ENCODE data around the gene IRX5.
A peak's percentile ranks its signal among the peaks of the same experiment; 100 is the strongest.

IRX5 gene

DNA sequence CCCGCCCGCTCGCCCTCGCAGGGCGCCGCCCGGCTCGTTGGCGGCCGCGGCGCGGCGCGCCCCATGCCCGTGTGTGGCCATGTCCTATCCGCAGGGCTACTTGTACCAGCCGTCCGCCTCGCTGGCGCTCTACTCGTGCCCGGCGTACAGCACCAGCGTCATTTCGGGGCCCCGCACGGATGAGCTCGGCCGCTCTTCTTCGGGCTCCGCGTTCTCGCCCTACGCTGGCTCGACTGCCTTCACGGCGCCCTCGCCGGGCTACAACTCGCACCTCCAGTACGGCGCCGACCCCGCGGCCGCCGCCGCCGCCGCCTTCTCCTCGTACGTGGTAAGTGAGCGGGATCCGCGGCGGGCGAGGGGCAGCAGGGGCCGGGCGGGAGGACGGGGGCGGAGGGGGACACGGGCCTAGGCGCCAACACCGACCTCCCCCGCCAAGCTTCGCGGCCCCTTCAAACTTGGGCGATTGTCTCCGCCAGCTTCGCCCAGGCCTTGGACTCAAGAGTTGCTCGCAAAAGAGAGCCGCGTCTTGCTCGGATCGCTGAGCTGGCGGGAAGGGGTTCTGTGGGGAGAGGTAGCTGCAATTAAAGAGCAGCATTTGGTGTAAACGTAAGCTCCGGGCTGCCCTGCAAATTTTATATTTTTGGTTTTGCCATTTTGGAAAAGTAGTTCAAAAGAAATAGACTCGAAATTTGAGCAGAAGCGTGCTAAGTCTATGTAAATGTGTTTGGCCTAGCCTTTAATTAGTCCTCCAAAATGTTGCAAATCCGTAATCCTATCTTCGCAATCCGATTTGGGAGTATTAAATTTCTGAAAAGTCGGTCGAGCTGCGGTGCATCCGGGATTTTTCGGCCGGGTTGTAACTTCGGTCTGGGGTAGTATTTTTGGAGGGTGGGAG is 702 bp downstream of the IRX5 start:
- no peak for DNase-seq (ENCODE audit: low spot score)

DNA sequence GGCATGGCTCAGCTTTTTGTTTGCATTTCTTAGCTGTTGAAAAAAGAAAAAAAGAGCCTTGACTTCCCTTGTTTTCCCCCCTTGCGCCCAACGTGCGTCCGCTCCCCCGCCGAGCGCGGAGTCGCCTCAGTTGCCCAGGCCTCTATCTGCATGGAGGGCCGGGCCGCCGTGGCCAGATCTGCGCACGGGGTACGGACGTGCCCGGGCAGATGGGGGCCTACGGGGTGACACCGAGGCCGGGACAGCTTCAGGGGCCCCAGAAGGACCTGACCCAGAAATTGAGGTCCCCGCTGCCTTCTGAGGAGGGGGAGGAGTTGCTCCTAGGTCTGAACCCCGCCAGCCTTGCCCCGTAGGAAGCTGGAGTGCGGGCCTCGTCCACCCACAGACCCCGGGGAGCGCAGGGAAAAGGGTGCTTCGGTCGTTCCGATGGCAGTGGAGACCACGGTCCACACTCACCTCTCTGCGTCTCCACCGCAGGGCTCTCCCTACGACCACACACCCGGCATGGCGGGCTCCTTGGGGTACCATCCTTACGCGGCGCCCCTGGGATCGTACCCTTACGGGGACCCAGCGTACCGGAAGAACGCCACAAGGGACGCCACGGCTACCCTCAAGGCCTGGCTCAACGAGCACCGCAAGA is 1.5 kb downstream of the IRX5 start:
- DNase-seq (ENCODE audit: low spot score), result peak; percentile 48

DNA sequence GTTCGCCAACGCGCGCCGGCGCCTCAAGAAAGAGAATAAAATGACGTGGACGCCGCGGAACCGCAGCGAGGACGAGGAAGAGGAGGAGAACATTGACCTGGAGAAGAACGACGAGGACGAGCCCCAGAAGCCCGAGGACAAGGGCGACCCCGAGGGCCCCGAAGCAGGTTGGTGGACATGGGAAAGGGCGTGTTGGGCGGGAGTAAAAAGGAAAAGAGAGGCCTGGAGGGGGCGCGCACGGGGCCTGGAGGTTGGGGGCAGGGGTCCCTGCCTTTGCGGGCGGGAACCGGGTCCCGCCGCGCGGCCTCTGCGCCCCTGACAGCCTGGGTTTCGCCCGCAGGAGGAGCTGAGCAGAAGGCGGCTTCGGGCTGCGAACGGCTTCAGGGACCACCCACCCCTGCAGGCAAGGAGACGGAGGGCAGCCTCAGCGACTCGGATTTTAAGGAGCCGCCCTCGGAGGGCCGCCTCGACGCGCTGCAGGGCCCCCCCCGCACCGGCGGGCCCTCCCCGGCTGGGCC is 2.1 kb downstream of the IRX5 start:
- DNase-seq (ENCODE audit: low spot score), result peak; percentile 47

DNA sequence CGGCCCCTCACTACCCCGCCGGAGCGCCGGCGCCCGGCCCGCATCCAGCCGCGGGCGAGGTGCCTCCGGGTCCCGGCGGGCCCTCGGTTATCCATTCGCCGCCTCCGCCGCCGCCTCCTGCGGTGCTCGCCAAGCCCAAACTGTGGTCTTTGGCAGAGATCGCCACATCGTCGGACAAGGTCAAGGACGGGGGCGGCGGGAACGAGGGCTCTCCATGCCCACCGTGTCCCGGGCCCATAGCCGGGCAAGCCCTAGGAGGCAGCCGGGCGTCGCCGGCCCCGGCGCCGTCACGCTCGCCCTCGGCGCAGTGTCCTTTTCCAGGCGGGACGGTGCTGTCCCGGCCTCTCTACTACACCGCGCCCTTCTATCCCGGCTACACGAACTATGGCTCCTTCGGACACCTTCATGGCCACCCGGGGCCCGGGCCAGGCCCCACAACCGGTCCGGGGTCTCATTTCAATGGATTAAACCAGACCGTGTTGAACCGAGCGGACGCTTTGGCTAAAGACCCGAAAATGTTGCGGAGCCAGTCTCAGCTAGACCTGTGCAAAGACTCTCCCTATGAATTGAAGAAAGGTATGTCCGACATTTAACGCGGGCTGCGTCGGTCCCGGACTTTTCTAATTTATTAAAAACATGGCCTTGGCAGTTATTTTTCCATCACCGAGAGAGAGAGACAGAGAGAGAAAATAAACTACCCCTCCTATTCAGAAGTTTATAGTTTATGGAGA is 2.8 kb downstream of the IRX5 start:
- DNase-seq (ENCODE audit: low spot score), result peak; percentile 27

DNA sequence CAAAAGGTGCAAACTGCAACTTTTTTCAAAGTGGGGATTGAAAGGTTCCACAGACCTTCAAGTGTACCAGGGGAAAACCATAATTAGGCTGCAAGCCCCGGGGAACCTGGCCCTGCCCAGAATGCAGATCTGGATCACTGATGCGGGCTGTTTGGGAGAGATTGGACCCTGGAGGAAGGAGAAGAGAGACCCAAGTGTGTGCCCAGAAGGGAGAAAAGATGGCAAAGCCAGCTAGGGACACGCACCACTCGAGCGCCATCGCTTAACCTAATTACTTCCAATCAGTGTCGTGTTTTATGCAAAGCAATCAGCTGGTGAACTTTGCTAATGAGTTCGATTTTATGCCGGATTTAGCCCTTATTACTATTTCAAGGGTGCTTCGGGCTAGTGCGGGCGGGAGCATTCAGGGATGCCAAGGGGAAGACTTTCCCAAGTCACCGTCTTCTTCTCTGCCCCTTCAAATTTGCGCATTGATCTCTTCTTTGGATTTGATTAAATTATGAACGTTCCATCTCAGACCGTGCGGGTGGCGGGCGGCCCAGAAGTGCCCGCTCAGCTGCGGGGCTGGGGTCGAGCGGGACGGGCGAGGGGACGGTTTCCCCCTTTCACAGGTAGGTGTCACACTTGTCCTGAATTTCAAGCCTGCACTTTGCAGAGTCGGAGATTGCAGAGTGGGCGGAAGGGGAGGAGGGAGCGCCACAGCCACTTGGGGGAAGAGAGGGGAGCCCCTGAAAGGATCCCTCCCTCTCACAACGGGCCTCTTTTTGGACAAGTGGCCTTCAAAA is 4.0 kb downstream of the IRX5 start:
- DNase-seq (ENCODE audit: low spot score), result peak; percentile 50

DNA sequence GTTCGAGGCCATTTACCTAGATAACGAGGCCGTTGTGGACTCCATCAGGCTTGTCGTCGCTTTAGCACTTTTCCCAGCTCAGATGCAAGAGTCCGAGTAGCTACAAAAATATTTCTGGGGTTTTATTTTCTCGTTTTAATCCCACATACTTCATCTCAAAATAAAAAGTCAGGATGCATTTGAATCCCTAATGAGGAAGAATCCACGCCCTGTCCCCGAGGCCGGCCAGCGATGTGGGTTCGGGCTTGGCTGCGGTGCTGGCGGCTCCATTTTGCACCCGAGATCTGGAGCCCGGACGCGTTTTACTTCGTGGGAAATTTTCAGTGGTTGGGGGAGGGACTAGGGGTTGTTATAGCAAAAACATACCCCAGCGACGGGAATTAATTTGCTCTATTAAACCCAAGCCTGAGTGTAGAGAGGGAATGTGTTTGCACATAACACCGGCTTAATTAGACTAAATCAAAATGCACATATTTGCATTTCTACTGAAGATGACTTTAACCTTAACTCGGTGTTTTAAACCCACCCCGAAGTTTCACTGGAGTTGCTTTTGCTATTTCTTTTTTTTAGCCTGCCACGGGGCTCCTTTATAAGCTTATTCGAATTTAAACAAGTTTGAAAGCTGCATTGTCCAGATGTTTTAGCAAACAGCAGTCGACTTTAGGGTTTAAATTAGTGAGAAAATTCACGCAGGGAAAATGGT is 4.8 kb downstream of the IRX5 start:
- peak; percentile 38 for DNase-seq (ENCODE audit: low spot score)

DNA sequence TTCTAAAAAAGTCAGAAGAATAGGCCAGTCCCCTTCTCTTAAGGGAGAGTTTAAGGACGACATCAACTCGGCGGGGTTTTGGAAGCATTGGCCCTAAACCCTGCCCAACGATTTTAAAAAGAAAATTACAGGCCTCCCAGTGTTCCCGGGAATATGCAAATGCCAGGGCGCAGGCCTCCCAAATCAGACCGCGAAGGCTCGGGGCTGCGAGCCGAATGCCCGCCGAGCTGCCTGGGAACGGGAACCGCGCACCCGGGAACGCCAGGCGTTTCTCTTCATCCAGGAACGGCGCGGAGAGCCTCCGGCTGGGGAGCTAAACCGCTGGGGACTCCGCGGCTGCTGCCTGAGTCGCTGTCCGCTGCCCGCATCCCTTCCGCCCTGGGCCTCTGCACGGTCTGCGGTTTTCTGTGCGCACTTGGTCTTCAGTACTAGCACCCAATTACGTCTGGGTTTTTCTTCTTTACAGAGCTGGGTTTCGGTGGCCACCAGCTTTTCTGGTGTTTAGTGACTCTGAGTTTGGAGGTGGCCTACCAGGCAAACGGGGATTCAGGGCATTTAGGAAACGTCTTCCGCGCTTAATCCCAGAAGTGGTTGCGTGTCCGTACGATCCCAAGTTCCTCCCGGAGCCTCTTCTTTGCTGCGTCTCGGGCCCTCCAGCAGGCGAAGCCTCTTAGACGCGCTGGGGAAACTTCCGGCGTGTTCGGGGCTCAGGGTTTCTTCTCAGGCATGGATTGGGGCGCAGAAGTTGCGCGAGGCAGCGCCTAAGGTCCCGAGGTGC is 5.7 kb downstream of the IRX5 start:
- peak; percentile 47 for DNase-seq (ENCODE audit: low spot score)

DNA sequence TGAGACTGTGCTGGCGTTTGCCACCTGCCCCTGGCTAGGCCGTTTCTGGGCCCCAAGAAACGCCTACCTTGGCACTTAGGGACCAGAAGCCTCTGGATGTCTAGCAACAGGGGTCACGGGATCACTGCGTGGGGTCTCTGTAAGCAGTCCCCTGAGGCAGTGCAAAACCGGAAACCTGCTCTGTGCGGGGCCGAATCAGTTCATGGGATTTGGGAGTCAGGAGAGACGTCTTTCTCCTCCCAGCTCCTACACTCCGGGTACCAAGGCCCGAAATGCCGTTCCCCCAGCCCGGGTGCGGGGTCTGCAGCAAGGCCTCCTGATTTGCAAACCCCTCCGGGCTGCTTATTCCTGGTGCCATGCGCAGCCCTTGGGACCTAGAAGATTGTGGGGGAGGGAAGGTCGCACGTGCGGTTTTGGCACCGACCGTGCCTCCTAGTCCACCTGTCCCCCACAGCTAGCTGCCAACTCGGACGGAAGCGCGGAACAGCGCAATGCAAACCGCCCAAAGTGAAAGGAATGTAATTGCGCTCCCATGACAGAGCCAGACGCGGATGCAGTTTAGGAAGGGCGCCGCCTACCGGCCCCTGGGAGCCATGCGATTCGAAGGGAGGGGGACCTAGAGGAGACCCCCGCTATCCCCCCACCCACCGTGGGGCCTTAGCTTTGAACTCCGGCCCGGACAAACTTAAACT is 6.5 kb downstream of the IRX5 start:
- peak; percentile 86 for DNase-seq (ENCODE audit: low spot score)

DNA sequence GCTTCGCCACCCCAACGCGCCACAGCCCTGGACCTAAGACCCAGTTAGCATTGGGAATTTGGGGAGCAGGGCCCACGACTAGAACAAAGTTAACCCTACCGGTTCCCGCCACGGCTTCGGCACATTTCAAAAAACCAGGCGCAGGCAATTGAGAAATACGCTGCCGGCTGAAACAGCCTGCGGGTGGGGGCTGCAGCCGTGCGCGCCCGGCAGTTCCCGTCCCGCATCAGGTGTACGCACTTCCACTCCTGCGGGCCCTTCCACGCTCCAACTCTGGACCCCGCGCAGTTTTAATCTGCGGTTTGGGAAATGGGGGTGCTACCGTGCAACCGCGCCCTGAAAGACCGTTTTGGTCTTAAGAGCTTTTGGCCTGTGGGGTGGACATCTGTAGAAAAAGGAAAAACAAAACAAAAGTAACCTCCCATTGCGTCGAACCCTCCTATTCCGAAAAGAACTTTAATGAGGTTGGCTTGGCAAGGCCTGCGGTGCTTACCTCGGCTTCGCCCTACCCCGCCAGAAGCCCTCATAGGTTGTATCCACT is 7.1 kb downstream of the IRX5 start:
- DNase-seq (ENCODE audit: low spot score), result peak; percentile 29

DNA sequence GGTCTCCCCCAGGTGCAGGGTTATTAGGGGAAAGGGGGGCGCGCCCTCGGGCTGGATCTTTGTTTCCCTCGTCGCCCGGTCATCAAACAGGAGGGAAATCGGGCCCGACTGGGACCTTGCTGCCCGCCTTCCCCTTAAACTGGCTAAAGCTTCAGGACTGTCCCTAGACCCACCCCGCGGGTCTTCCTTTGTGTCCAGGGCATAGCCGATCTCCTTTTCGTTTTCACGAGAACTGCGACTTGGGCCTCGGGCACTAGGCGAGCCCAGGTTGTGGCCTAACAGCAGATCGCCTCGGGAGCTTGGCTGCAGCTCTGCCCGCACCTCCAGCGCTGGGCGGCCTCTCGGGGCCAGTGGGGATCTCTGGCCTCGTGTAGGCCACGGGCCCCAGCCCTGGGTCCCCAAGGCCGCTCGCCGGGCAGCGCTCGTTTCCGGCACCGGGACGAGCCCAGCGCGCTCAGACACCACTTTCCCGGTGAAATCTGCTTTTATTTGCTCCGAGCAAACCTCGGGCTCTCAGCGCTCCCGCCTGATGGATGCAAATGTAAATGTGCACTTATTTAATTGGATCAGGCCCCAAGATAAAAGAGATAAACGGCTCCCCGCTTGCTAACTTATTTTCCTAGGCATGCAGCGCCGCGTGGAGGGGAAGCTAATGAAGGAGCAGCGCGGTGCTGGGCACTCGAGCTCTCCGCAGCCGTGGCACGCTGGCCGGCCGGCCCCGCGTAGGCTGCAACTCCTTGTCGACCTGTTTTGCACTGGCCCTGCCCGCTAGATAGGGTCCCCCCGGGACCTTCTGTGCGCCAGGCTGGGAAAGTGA is 7.8 kb downstream of the IRX5 start:
- peak; percentile 59 for DNase-seq (ENCODE audit: low spot score)

DNA sequence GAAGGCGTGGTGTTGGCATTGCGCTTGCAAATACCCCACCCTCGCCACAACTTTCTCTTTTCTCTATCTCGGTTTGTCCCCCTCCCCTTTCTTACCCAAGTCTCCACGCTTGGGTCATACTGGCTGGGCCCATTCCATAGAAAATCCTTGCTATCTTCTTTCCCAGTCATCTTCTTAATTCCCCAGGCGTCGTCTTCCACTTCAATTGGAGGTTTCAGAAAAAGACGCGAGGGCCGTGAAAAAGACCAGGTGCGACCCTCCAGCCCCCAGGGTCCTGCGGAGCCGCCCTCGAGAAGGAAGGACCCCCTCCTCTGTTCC is 8.3 kb downstream of the IRX5 start:
- DNase-seq (ENCODE audit: low spot score), result no peak

DNA sequence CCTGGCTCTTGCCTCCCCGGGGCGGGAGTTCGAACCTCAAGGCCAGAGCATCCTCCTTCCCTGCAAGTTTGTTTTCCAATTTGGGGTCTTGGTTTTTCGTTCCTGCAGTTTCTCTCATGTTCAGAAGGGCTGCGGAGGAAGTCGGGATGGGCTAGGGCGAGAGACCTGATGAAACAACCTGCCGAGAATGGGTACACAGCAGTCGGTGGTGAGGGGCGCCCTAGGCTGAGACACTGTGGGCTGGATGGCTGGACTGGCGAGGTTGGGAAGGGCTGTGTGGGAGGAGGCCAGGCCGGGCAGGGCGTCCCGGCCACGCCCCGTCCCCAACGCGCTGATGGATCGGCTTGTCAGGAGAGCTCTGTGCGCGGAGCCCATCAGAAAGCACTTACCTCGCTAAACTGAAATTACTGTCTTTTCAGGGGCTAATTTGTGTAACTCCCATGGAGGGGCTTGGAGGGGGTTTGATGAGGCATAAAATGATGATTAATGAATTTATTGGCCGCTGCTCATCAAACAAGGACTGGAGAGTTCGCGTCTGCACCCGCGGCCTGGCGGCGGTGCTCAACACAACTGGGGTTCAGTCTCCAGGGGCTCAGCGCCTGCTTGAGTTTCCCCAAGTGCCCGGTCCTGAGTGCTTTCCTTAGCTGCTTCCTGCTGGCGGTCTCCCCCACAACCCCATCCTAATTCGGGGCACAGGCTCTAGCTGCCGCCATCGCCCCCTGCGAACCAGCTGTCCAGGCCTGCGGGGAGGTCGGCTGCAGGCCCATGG is 9.0 kb downstream of the IRX5 start:
- peak; percentile 74 for DNase-seq (ENCODE audit: low spot score)

DNA sequence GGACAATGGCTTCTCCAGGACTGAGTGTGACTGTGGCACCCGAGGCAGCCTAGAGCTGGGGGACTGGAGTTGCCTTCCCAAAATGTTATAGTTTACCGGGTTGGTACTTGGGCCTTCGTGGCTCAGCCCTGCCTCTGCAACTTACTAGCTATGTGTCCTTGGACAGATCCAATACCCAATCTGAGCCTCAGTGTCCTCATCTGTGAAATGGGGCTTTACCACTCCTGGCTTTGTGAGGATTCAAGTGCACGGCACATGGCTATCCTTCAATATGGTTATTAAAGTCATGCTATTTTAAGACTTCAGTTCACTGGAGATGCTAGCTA is 9.6 kb downstream of the IRX5 start:
- DNase-seq (ENCODE audit: low spot score), result no peak

DNA sequence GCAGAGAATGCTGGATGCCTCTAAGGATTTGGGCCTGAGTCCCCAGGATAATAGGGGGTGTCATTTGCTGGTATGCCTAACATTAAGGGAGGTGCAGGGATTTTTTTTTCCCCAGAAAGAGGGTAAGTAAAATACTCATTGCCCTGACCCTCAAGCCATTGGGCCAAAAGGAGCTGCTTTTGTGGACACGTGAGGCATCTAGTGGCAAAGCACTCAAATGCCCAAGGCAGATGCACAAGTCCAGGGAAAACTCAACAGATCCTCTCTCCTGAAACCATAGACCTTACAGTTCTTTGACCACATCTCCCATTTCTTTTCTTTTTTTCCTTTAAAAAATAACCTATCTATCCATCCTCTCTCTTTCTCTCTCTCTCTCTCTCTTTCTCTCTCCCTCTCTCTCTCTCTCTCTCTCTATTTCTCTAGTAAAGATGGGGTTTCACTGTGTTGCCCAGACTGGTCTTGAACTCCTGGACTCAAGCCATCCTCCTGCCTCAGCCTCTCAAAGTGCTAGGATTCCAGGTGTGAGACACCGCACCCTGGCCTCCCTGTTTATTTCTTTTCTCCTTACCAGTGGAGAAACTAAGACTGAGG is 11.8 kb downstream of the IRX5 start:
- no peak for DNase-seq (ENCODE audit: low spot score)

DNA sequence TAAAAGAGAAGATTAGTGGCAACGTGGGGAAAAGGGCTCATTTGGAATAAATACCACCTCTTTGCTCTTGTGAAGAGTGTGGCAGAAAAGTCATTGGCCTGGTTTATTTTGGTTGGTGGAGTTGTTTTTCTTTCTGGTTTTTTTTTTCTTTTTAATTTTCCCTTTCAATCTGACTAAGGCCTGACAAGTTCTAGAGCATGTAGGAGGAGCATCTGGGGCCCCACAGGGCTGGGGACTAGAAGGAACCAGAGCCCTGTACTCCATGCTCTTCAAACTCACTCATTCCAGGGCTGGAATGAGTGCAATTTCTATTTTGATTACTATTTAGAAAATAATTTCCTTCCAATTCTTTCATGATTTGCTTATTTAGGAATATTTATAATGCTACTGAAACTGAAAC is 13.3 kb downstream of the IRX5 start:
- DNase-seq (ENCODE audit: low spot score), result no peak

DNA sequence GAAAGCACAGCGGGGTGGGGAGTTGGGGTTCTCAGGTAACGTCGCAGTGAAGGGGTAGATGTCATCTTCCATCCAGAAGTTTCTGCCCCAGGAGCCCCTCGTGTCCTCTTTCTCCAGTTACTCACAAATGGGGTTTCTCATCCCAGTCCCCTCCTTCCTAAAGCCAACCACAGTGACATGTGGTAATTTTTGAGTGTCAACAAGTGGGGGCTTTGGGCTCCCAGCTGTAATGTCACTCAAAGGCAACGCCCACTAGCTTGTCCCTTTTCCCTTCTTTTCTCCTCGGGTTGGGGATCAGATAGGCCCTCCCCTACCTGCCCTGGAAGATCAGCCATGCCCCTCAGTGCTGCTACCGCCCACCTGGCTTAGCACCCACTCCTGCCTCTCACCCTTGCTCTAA is 14.4 kb downstream of the IRX5 start:
- no peak for DNase-seq (ENCODE audit: low spot score)

DNA sequence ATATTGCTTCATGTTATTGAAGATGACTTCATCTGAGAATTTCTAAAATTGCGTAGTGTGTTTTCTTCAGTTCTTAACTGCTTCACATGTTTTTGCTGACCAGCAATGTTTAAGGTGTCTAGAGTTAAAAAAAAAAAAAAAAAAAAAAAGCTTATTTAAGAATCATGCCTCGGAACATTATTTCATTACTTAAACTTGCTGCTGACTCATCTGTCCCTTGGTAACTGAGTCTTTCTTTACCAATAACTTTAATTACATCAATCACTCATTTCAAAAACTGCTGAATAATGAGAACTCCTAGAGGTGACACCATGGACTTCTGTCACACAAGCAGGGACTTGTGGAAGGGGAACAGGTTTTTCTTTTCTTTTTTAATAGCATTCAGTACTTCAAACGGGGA is 16.2 kb downstream of the IRX5 start:
- DNase-seq (ENCODE audit: low spot score), result peak; percentile 20

DNA sequence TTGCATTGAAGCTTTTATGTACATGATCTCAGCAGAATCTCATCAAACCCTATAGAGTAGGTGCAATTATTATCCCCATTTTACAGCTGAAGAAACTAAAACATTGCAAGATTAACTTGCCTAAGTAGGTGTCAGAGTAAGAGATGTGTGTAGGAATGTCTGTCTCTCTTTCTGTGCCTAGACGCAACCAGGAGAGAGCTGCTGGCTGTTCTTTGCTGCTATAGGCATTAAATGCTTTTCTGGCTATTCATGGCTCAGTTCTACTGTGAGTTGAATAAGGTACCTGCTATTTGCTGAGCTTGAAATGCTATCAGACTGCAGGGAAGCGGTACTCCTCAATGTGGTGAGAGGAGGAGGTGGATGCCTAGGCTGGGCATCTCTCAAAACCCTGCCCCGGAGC is 17.0 kb downstream of the IRX5 start:
- no peak for DNase-seq (ENCODE audit: low spot score)
